Lower lobe of right lung (tissue), 2 donors: Measurements from ENCODE around the gene SEMA3G. TPM values are rescaled to one million over a fixed set of nuclear protein-coding genes. Genes with fewer than 3 reads are reported as not detected.

Experiments
- ATAC-seq, 2 donors: fragments of 200-7000 bp; cut with Tn5 transposase; one replicate each; pipeline ENCODE4 v1.9.1; 2020 to 2022; ENCODE audit warnings: mild to moderate bottlenecking in 2 of 2, moderate library complexity in 2 of 2
- DNase-seq: peaks from one replicate; pipeline ENCODE4 v3.0.0-alpha.2; 2020
- H3K27ac ChIP-seq: fragments of 200-600 bp; one replicate; pipeline ENCODE4 v1.8.0; 2022
- H3K27me3 ChIP-seq: fragments of 200-600 bp; one replicate; pipeline ENCODE4 v1.8.0; 2022; ENCODE audit warnings: low read depth
- H3K36me3 ChIP-seq: fragments of 200-600 bp; one replicate; pipeline ENCODE4 v1.8.0; 2022; ENCODE audit warnings: mild to moderate bottlenecking
- H3K4me1 ChIP-seq: fragments of 200-600 bp; one replicate; pipeline ENCODE4 v1.8.0; 2022
- H3K4me3 ChIP-seq: fragments of 200-600 bp; one replicate; pipeline ENCODE4 v1.8.0; 2022; ENCODE audit warnings: mild to moderate bottlenecking
- H3K9me3 ChIP-seq: fragments of 200-600 bp; one replicate; pipeline ENCODE4 v1.8.0; 2022
- CTCF ChIP-seq: fragments of 200-600 bp; IDR thresholded peaks from one replicate; pipeline ENCODE4 v1.8.0; 2022; ENCODE audit warnings: antibody characterized with exemption, mild to moderate bottlenecking
- intact Hi-C: fragments of 100-400 bp; cut with DNase I; formaldehyde crosslinking; loops from one replicate; pipeline ENCODE4 v1.11.0; 2022
- total RNA-seq: library from RNA; stranded (reverse); fragmentation: NEBNext Ultra II Directional; extraction: Animal tissue kit (Norgen Biotek cat#: 25700); gene quantifications from one replicate; pipeline ENCODE4 v1.2.1, GENCODE V29; 2021
- donor health status: DM: no; HTN: yes; CAD: no; lungs with severe emphysema.

Gene SEMA3G
- total RNA-seq, 1 donor from 2014 or later, result 23.6 TPM

GRCh38 chr3:52383446-52383845 lies 61.5 kb downstream of the SEMA3G start:
- TF ChIP-seq CTCF, result no peak
- Histone ChIP-seq H3K27ac (no peak overlapping the region), H3K9me3 (no peaks in the 10 kb centered on the region), H3K36me3 (no peaks in the 10 kb centered on the region), H3K4me1 (no peaks in the 10 kb centered on the region), H3K4me3 (no peak overlapping the region), H3K27me3 (no peaks in the 10 kb centered on the region)
- no peak for DNase-seq
- intact Hi-C loops, result no loop called here
- no peak for ATAC-seq

Other genes starting within 250 kb of the SEMA3G start
- 103 TPM for gene ALAS1, start 246.9 kb downstream of the SEMA3G start, total RNA-seq
- 1.0 TPM for gene TLR9, start 219.5 kb downstream of the SEMA3G start, total RNA-seq
- 62.2 TPM for gene TWF2, start 205.9 kb downstream of the SEMA3G start, total RNA-seq
- 53.4 TPM for gene PPM1M, start 199.3 kb downstream of the SEMA3G start, total RNA-seq
- 60.2 TPM for gene WDR82, start 166.5 kb downstream of the SEMA3G start, total RNA-seq
- 9.5 TPM for gene GLYCTK, start 157.3 kb downstream of the SEMA3G start, total RNA-seq
- 16.4 TPM for gene DNAH1, start 128.8 kb downstream of the SEMA3G start, total RNA-seq
- gene BAP1, start 35.1 kb downstream of the SEMA3G start, total RNA-seq, result 61.9 TPM
- gene PHF7, start 34.4 kb downstream of the SEMA3G start, total RNA-seq, result 7.7 TPM
- 44.0 TPM for gene TNNC1, start 8.9 kb upstream of the SEMA3G start, total RNA-seq
- gene NISCH, start 10.5 kb upstream of the SEMA3G start, total RNA-seq, result 90.2 TPM
- gene STAB1, start 50.2 kb upstream of the SEMA3G start, total RNA-seq, result 133 TPM
- 28.5 TPM for gene NT5DC2, start 88.8 kb upstream of the SEMA3G start, total RNA-seq
- 16.3 TPM for gene UQCC5, start 91.5 kb upstream of the SEMA3G start, total RNA-seq
- gene PBRM1, start 240.8 kb upstream of the SEMA3G start, total RNA-seq, result 88.3 TPM
- 35.2 TPM for gene GNL3, start 240.9 kb upstream of the SEMA3G start, total RNA-seq